CD4-positive, alpha-beta T cell treated with Interleukin-2 at 100 ng/mL for 4 hours (primary cell): ENCODE data around the gene CDC42.

Experiments
- DNase-seq: peaks from one replicate; pipeline ENCODE4 v3.0.0-alpha.2; 2020; ENCODE audit warnings: low spot score

Gene CDC42

GRCh38 chr1:22076346-22076745, 23.8 kb downstream of the CDC42 start:
- DNase-seq = no peak

GRCh38 chr1:22077728-22078127, 25.2 kb downstream of the CDC42 start:
- DNase-seq = no peak

GRCh38 chr1:22078133-22078532, 25.6 kb downstream of the CDC42 start:
- no peak for DNase-seq

- no peak for DNase-seq
Measured at GRCh38 chr1:22080191-22080590, 27.7 kb downstream of the CDC42 start.

- DNase-seq = no peak
Measured at GRCh38 chr1:22088331-22088730, 35.8 kb downstream of the CDC42 start.

GRCh38 chr1:22089134-22089571, 36.6 kb downstream of the CDC42 start:
- DNase-seq = peak; percentile 34

GRCh38 chr1:22089787-22090186, 37.3 kb downstream of the CDC42 start:
- peak; percentile 6 for DNase-seq

- DNase-seq = no peak
Measured at GRCh38 chr1:22090867-22091266, 38.4 kb downstream of the CDC42 start.

- DNase-seq = peak; percentile 82
Measured at GRCh38 chr1:22092026-22092768, 39.7 kb downstream of the CDC42 start.

GRCh38 chr1:22093513-22093912, 41.0 kb downstream of the CDC42 start:
- no peak for DNase-seq

GRCh38 chr1:22096036-22096435, 43.5 kb downstream of the CDC42 start:
- DNase-seq = no peak

GRCh38 chr1:22096463-22096862, 44.0 kb downstream of the CDC42 start:
- no peak for DNase-seq

GRCh38 chr1:22098752-22099151, 46.2 kb downstream of the CDC42 start:
- DNase-seq = no peak

- no peak for DNase-seq
Measured at GRCh38 chr1:22100168-22100567, 47.7 kb downstream of the CDC42 start.

- DNase-seq = no peak
Measured at GRCh38 chr1:22101199-22101598, 48.7 kb downstream of the CDC42 start.

- DNase-seq = no peak
Measured at GRCh38 chr1:22101995-22102394, 49.5 kb downstream of the CDC42 start.

- DNase-seq = no peak
Measured at GRCh38 chr1:22102746-22103145, 50.2 kb downstream of the CDC42 start.

- DNase-seq = no peak
Measured at GRCh38 chr1:22104094-22104493, 51.6 kb downstream of the CDC42 start.

GRCh38 chr1:22104865-22105437, 52.4 kb downstream of the CDC42 start:
- DNase-seq = peak; percentile 67

GRCh38 chr1:22105611-22106207, 53.2 kb downstream of the CDC42 start:
- peak; percentile 61 for DNase-seq

- DNase-seq = no peak
Measured at GRCh38 chr1:22107126-22107525, 54.6 kb downstream of the CDC42 start.

- DNase-seq = no peak
Measured at GRCh38 chr1:22108339-22109105, 56.0 kb downstream of the CDC42 start.

- no peak for DNase-seq
Measured at GRCh38 chr1:22110016-22110415, 57.5 kb downstream of the CDC42 start.
